K562 (cell line): Measurements from ENCODE around the gene TRIM65. TPM values are rescaled to one million over a fixed set of nuclear protein-coding genes. Genes with fewer than 3 reads are reported as not detected.
A peak's percentile ranks its signal among the peaks of the same experiment; 100 is the strongest.

Experiments used
- BCL6 ChIP-seq: fragments of 250-450 bp; sonication (Bioruptor Pico); IDR thresholded peaks from 2 replicates; pipeline ENCODE4 v1.4.0; 2020
- CBX2 ChIP-seq: fragments of 200-600 bp; sonication (generic); IDR thresholded peaks from one replicate; pipeline ENCODE4 v1.6.1; 2012; ENCODE audit warnings: mild to moderate bottlenecking, low read length, inconsistent platforms; ENCODE audit not compliant: insufficient read depth, poor library complexity, severe bottlenecking
- DEAF1 ChIP-seq: fragments of 450-650 bp; formaldehyde crosslinking; IDR thresholded peaks from 2 replicates; pipeline ENCODE4 v1.4.0; 2020; ENCODE audit warnings: mild to moderate bottlenecking, moderate library complexity
- ETS2 ChIP-seq: IDR thresholded peaks from 2 replicates; pipeline ENCODE4 v1.6.1; 2016; ENCODE audit warnings: borderline replicate concordance, missing genetic modification characterization, mild to moderate bottlenecking, moderate library complexity, missing compliant biosample characterization; ENCODE audit not compliant: poor library complexity, severe bottlenecking
- ETV1 ChIP-seq: fragments of 450-650 bp; conservative IDR thresholded peaks from 2 replicates; pipeline ENCODE4 v1.6.1; 2016; ENCODE audit warnings: missing genetic modification characterization, control low read depth, low read depth, missing compliant biosample characterization
- ETV6 ChIP-seq, 3 experiments: fragments of 150-350 bp in 1 of 3; sonication (generic) in 1 of 3; formaldehyde crosslinking in 1 of 3; IDR thresholded peaks; 2 replicates each; pipeline versions ENCODE4 v1.6.1 to v1.8.0; 2014 to 2022; ENCODE audit warnings: borderline replicate concordance in 2 of 3, low read depth in 2 of 3, antibody characterized with exemption in 1 of 3, low read length in 1 of 3, mild to moderate bottlenecking in 1 of 3, missing genetic modification reagents in 1 of 3
- FOXA1 ChIP-seq: fragments of 450-650 bp; IDR thresholded peaks from 2 replicates; pipeline ENCODE4 v1.6.1; 2016; ENCODE audit warnings: mild to moderate bottlenecking, borderline replicate concordance
- GTF2A2 ChIP-seq: IDR thresholded peaks from 2 replicates; pipeline ENCODE4 v1.6.1; 2016; ENCODE audit warnings: mild to moderate bottlenecking, missing genetic modification characterization, missing compliant biosample characterization
- KAT2B ChIP-seq: IDR thresholded peaks from one replicate; pipeline ENCODE4 v1.6.1; 2012; ENCODE audit warnings: low read depth, mild to moderate bottlenecking, control low read depth, inconsistent platforms, low read length, moderate library complexity
- NKRF ChIP-seq: fragments of 450-650 bp; IDR thresholded peaks from 2 replicates; pipeline ENCODE4 v1.6.1; 2016; ENCODE audit warnings: borderline replicate concordance
- PHB ChIP-seq: fragments of 250-450 bp; sonication (Bioruptor Pico); IDR thresholded peaks from 2 replicates; pipeline ENCODE4 v1.5.0; 2021
- SRSF7 ChIP-seq: fragments of 200-400 bp; formaldehyde crosslinking; optimal IDR thresholded peaks from 2 replicates; pipeline ENCODE3; 2017; ENCODE audit warnings: mild to moderate bottlenecking, low read depth, low read length
- TCF7 ChIP-seq: sonication (generic); IDR thresholded peaks from 2 replicates; pipeline ENCODE4 v1.6.1; 2016; ENCODE audit warnings: antibody characterized with exemption, borderline replicate concordance
- U2AF2 ChIP-seq: fragments of 200-400 bp; formaldehyde crosslinking; optimal IDR thresholded peaks from 2 replicates; pipeline ENCODE3; 2017; ENCODE audit warnings: low read depth, mild to moderate bottlenecking, low read length
- ZKSCAN1 ChIP-seq: fragments of 150-350 bp; IDR thresholded peaks from 2 replicates; pipeline ENCODE4 v1.6.1; 2016; ENCODE audit warnings: low read depth, low read length
- ZNF589 ChIP-seq: fragments of 200-800 bp; sonication (Bioruptor generic); IDR thresholded peaks from 2 replicates; pipeline ENCODE4 v1.6.1; 2016; ENCODE audit warnings: low read depth, missing genetic modification characterization, missing compliant biosample characterization
- polyA plus RNA-seq, 8 experiments: library from polyadenylated mRNA; depleted of rRNA in 4 of 8; stranded (reverse) in 5 of 8; unstranded in 3 of 8; fragments of >200 nt; fragmentation: Nextera tagmentation in 2 of 8; fragmentation: Illumina TruSeq in 1 of 8; extraction: Ambion mirVana in 2 of 8; extraction: Trizol in 1 of 8; gene quantifications; 2 replicates each; pipeline versions ENCODE4 v1.2.1 to v1.2.3, GENCODE V29; 2011 to 2014; ENCODE audit warnings: inconsistent platforms in 1 of 8, missing spikeins in 1 of 8
- total RNA-seq, 7 experiments: library from RNA; depleted of rRNA in 6 of 7; stranded (reverse); fragments of >200 nt in 6 of 7; fragmentation: Illumina TruSeq in 2 of 7; extraction: Trizol in 2 of 7; gene quantifications; 2 replicates each; pipeline versions ENCODE4 v1.2.1 to v1.2.3, GENCODE V29; 2011 to 2021; ENCODE audit warnings: low replicate concordance in 1 of 7
- TF ChIP-seq, protein P1 (sequence below): fragments of 200-800 bp; sonication (Bioruptor generic); IDR thresholded peaks from 2 replicates; pipeline ENCODE4 v1.6.1; 2016; ENCODE audit warnings: missing genetic modification characterization, missing compliant biosample characterization

Gene TRIM65
- total and polyA plus RNA-seq, 9 of the 15 experiments (the other 6 are each of a cell fraction or from before 2014, with no cell fraction given): 2.8 to 45.7 (median 22.9) TPM

- TF ChIP-seq NKRF (no peak; the same call in 1 of the 2 replicates), SRSF7 (no peak), DEAF1 (CRISPR knock-in tag) (peak; percentile 98), U2AF2 (no peak), CBX2 (no peak), BCL6 (no peak), ETS2 (no peak), ETV6 (IDR thresholded peaks at IDR 0.05; ENCODE audit: borderline replicate concordance in 1 of 2, low read depth in 2 of 2, low read length in 1 of 2) (no peak), ETV6 (CRISPR knock-in tag; IDR thresholded peaks at IDR 0.05; ENCODE audit: borderline replicate concordance) (no peak), FOXA1 (no peak), ETV1 (peak; percentile 96), KAT2B (no peak), PHB (CRISPR knock-in tag) (no peak), TCF7 (no peak), ZKSCAN1 (peak; percentile 62; the same call in 1 of the 2 replicates), GTF2A2 (no peak), ZNF589 (no peak)
- TF ChIP-seq, protein P1, sequence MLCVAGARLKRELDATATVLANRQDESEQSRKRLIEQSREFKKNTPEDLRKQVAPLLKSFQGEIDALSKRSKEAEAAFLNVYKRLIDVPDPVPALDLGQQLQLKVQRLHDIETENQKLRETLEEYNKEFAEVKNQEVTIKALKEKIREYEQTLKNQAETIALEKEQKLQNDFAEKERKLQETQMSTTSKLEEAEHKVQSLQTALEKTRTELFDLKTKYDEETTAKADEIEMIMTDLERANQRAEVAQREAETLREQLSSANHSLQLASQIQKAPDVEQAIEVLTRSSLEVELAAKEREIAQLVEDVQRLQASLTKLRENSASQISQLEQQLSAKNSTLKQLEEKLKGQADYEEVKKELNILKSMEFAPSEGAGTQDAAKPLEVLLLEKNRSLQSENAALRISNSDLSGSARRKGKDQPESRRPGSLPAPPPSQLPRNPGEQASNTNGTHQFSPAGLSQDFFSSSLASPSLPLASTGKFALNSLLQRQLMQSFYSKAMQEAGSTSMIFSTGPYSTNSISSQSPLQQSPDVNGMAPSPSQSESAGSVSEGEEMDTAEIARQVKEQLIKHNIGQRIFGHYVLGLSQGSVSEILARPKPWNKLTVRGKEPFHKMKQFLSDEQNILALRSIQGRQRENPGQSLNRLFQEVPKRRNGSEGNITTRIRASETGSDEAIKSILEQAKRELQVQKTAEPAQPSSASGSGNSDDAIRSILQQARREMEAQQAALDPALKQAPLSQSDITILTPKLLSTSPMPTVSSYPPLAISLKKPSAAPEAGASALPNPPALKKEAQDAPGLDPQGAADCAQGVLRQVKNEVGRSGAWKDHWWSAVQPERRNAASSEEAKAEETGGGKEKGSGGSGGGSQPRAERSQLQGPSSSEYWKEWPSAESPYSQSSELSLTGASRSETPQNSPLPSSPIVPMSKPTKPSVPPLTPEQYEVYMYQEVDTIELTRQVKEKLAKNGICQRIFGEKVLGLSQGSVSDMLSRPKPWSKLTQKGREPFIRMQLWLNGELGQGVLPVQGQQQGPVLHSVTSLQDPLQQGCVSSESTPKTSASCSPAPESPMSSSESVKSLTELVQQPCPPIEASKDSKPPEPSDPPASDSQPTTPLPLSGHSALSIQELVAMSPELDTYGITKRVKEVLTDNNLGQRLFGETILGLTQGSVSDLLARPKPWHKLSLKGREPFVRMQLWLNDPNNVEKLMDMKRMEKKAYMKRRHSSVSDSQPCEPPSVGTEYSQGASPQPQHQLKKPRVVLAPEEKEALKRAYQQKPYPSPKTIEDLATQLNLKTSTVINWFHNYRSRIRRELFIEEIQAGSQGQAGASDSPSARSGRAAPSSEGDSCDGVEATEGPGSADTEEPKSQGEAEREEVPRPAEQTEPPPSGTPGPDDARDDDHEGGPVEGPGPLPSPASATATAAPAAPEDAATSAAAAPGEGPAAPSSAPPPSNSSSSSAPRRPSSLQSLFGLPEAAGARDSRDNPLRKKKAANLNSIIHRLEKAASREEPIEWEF: no peak
These were observed 8.2 kb upstream of the TRIM65 start, which contains the start of gene MRPL38 (continued) for GRCh38 chr17:75904749-75905521.
